GM19395 (cell line): Measurements from ENCODE around the gene RRH.
A peak's percentile ranks its signal among the peaks of the same experiment; 100 is the strongest.
"Not testable (repeated sequence)": the region's sequence is repeated elsewhere in the genome, so short reads cannot be mapped to it uniquely, and the experiment has no call there.

Experiments used
- ATAC-seq: cut with Tn5 transposase; IDR thresholded peaks from one replicate; pipeline ENCODE4 v1.9.1; 2021; ENCODE audit warnings: mild to moderate bottlenecking, moderate library complexity; ENCODE audit not compliant: unreplicated experiment

RRH gene

GRCh38 chr4:109827672-109828071, at the start of gene RRH:
Gene RRH (plus strand): TSS chr4:109827972. CDS start chr4:109828028, 56 bp downstream.
- ATAC-seq = no peak

GRCh38 chr4:109782092-109782491, 45.7 kb upstream of the RRH start:
- ATAC-seq = not testable (repeated sequence)

GRCh38 chr4:109786846-109787245, 40.9 kb upstream of the RRH start:
- ATAC-seq = no peak

GRCh38 chr4:109787807-109788206, 40.0 kb upstream of the RRH start:
- ATAC-seq = no peak

GRCh38 chr4:109795059-109795458, 32.7 kb upstream of the RRH start:
- no peak for ATAC-seq

- ATAC-seq = no peak
Measured at GRCh38 chr4:109798866-109799265, 28.9 kb upstream of the RRH start.

GRCh38 chr4:109801099-109801789, 26.5 kb upstream of the RRH start:
- ATAC-seq = no peak

GRCh38 chr4:109801895-109802319, 25.9 kb upstream of the RRH start, which contains the start of gene CFI:
Gene CFI (minus strand): TSS chr4:109801999. CDS start chr4:109801971, 28 bp downstream.
- ATAC-seq = no peak

- ATAC-seq = no peak
Measured at GRCh38 chr4:109803924-109804571, 23.7 kb upstream of the RRH start.

- no peak for ATAC-seq
Measured at GRCh38 chr4:109809655-109810054, 18.1 kb upstream of the RRH start.

- ATAC-seq = no peak
Measured at GRCh38 chr4:109810552-109811387, 17.0 kb upstream of the RRH start.

- ATAC-seq = no peak
Measured at GRCh38 chr4:109811707-109812106, 16.1 kb upstream of the RRH start.

- peak; percentile 99 for ATAC-seq
Measured at GRCh38 chr4:109815151-109816081, 12.4 kb upstream of the RRH start, which contains the start of gene GAR1. Gene GAR1 (plus strand): TSS chr4:109815762. CDS start chr4:109816165, 403 bp downstream.

- ATAC-seq = no peak
Measured at GRCh38 chr4:109816082-109816442, 11.7 kb upstream of the RRH start.

GRCh38 chr4:109816894-109817293, 10.9 kb upstream of the RRH start:
- no peak for ATAC-seq

- ATAC-seq = no peak
Measured at GRCh38 chr4:109818268-109818667, 9.5 kb upstream of the RRH start.

- ATAC-seq = no peak
Measured at GRCh38 chr4:109820563-109820962, 7.2 kb upstream of the RRH start.

GRCh38 chr4:109821185-109821584, 6.6 kb upstream of the RRH start:
- ATAC-seq = no peak

- peak; percentile 72 for ATAC-seq
Measured at GRCh38 chr4:109826719-109827118, 1.1 kb upstream of the RRH start.

GRCh38 chr4:109833756-109834155, 6.0 kb downstream of the RRH start:
- no peak for ATAC-seq
